GM23338 (cell line): ENCODE data around the gene PRDX4. TPM values are rescaled to one million over a fixed set of nuclear protein-coding genes. Genes with fewer than 3 reads are reported as not detected.
"Not testable (repeated sequence)": the region's sequence is repeated elsewhere in the genome, so short reads cannot be mapped to it uniquely, and the experiment has no call there.

Experiments
- ATAC-seq: fragments of 200-7000 bp; cut with Tn5 transposase; 3 replicates; pipeline ENCODE4 v1.9.1; 2020
- DNase-seq: peaks from one replicate; pipeline ENCODE4 v3.0.0-alpha.2; 2015; ENCODE audit warnings: low spot score
- H2AFZ ChIP-seq: fragments of 200-600 bp; sonication (generic); 2 replicates; pipeline ENCODE4 v1.8.0; 2016; ENCODE audit warnings: antibody characterized with exemption, mild to moderate bottlenecking, moderate library complexity
- H3F3A ChIP-seq: fragments of 200-600 bp; sonication (generic); replicated peaks from 2 replicates; pipeline ENCODE4 v1.8.0; 2017; ENCODE audit warnings: antibody characterized with exemption, mixed run types, low read depth
- H3K27ac ChIP-seq: fragments of 200-600 bp; sonication (generic); 2 replicates; pipeline ENCODE4 v1.6.1; 2016; ENCODE audit warnings: low read depth
- H3K27me3 ChIP-seq: fragments of 200-600 bp; sonication (generic); 2 replicates; pipeline ENCODE4 v1.8.0; 2016; ENCODE audit warnings: mild to moderate bottlenecking, mixed run types, moderate library complexity; ENCODE audit not compliant: insufficient read depth
- H3K36me3 ChIP-seq: fragments of 200-600 bp; sonication (generic); 2 replicates; pipeline ENCODE4 v1.8.0; 2016; ENCODE audit warnings: mild to moderate bottlenecking; ENCODE audit not compliant: insufficient read depth
- H3K4me1 ChIP-seq: fragments of 200-600 bp; sonication (generic); 2 replicates; pipeline ENCODE4 v1.8.0; 2016; ENCODE audit warnings: mild to moderate bottlenecking, moderate library complexity; ENCODE audit not compliant: insufficient read depth
- H3K4me2 ChIP-seq: fragments of 200-600 bp; sonication (generic); 2 replicates; pipeline ENCODE4 v1.7.1; 2017; ENCODE audit warnings: mixed run types
- H3K4me3 ChIP-seq: fragments of 200-600 bp; sonication (generic); 2 replicates; pipeline ENCODE4 v1.6.1; 2016; ENCODE audit warnings: mixed run types
- H3K79me2 ChIP-seq: fragments of 200-600 bp; sonication (generic); replicated peaks from 2 replicates; pipeline ENCODE4 v1.8.0; 2017; ENCODE audit warnings: mild to moderate bottlenecking; ENCODE audit not compliant: insufficient read depth
- H3K9me2 ChIP-seq: fragments of 200-600 bp; sonication (generic); 2 replicates; pipeline ENCODE4 v1.8.0; 2017; ENCODE audit not compliant: insufficient read depth
- H4K20me1 ChIP-seq: fragments of 200-600 bp; sonication (generic); replicated peaks from 2 replicates; pipeline ENCODE4 v1.8.0; 2017; ENCODE audit warnings: mild to moderate bottlenecking; ENCODE audit not compliant: insufficient read depth
- H3K27ac Mint-ChIP-seq: 2 replicates; pipeline ENCODE4 v1.8.0; 2020; ENCODE audit warnings: inconsistent platforms, mild to moderate bottlenecking, moderate library complexity, mixed read lengths
- H3K27me3 Mint-ChIP-seq: 3 replicates; pipeline ENCODE4 v1.8.0; 2022; ENCODE audit warnings: low read depth, mild to moderate bottlenecking, moderate library complexity, mixed read lengths, inconsistent platforms; ENCODE audit not compliant: insufficient read depth, poor library complexity
- H3K36me3 Mint-ChIP-seq: 3 replicates; pipeline ENCODE4 v1.8.0; 2021; ENCODE audit warnings: low read depth, mild to moderate bottlenecking, inconsistent platforms, moderate library complexity, mixed read lengths
- H3K4me1 Mint-ChIP-seq: 3 replicates; pipeline ENCODE4 v1.8.0; 2020; ENCODE audit warnings: mild to moderate bottlenecking, inconsistent platforms, mixed read lengths
- H3K4me3 Mint-ChIP-seq: 3 replicates; pipeline ENCODE4 v1.8.0; 2021; ENCODE audit warnings: moderate library complexity, mild to moderate bottlenecking, inconsistent platforms, mixed read lengths
- H3K9me3 Mint-ChIP-seq: 3 replicates; pipeline ENCODE4 v1.8.0; 2020; ENCODE audit warnings: moderate library complexity, mild to moderate bottlenecking, inconsistent platforms, mixed read lengths
- CREB1 ChIP-seq: fragments of 250-450 bp; sonication (Bioruptor Pico); IDR thresholded peaks from 2 replicates; pipeline ENCODE4 v1.5.0; 2020; ENCODE audit warnings: low read depth, mild to moderate bottlenecking, moderate library complexity
- CTCF ChIP-seq, 2 experiments: fragments of 200-600 bp in 1 of 2; sonication (generic) in 1 of 2; conservative IDR thresholded peaks; 2 replicates each; pipeline versions ENCODE4 v1.5.1 to v1.6.1; 2016 to 2017; ENCODE audit warnings: antibody characterized with exemption in 2 of 2, low read depth in 2 of 2, mild to moderate bottlenecking in 2 of 2, moderate library complexity in 1 of 2
- EZH2 ChIP-seq: fragments of 200-600 bp; sonication (generic); IDR thresholded peaks from one replicate; pipeline ENCODE4 v1.8.0; 2017; ENCODE audit warnings: antibody characterized with exemption, mild to moderate bottlenecking, low read depth; ENCODE audit not compliant: unreplicated experiment
- JUNB ChIP-seq: IDR thresholded peaks from one replicate; pipeline ENCODE4 v1.6.1; 2016; ENCODE audit warnings: antibody characterized with exemption; ENCODE audit not compliant: unreplicated experiment
- POLR2AphosphoS5 ChIP-seq: IDR thresholded peaks from 2 replicates; pipeline ENCODE4 v1.6.1; 2016; ENCODE audit warnings: antibody characterized with exemption, low read depth
- REST ChIP-seq: IDR thresholded peaks from one replicate; pipeline ENCODE4 v1.6.1; 2018; ENCODE audit warnings: antibody characterized with exemption; ENCODE audit not compliant: unreplicated experiment
- ZNF114 ChIP-seq: fragments of 250-450 bp; sonication (Bioruptor Pico); IDR thresholded peaks from 2 replicates; pipeline ENCODE4 v1.5.0; 2020; ENCODE audit warnings: mild to moderate bottlenecking, moderate library complexity
- polyA plus RNA-seq: library from polyadenylated mRNA; unstranded; fragments of >200 nt; fragmentation: Nextera tagmentation; extraction: Ambion mirVana; gene quantifications from 2 replicates; pipeline ENCODE4 v1.2.1, GENCODE V29; 2016
- total RNA-seq: library from RNA; depleted of rRNA; stranded (reverse); fragments of >200 nt; shearing (Covaris generic); gene quantifications from 2 replicates; pipeline ENCODE4 v1.2.3, GENCODE V29; 2014
- TF ChIP-seq, protein P1 (sequence below): IDR thresholded peaks from 2 replicates; pipeline ENCODE4 v1.6.1; 2016; ENCODE audit warnings: antibody characterized with exemption
- TF ChIP-seq, protein P2 (sequence below): fragments of 250-450 bp; sonication (Bioruptor Pico); IDR thresholded peaks from 2 replicates; pipeline ENCODE4 v1.5.0; 2020; ENCODE audit warnings: mild to moderate bottlenecking, moderate library complexity

Gene PRDX4
- total and polyA plus RNA-seq, 2 experiments from 2014 or later: 101 to 139 TPM

DNA sequence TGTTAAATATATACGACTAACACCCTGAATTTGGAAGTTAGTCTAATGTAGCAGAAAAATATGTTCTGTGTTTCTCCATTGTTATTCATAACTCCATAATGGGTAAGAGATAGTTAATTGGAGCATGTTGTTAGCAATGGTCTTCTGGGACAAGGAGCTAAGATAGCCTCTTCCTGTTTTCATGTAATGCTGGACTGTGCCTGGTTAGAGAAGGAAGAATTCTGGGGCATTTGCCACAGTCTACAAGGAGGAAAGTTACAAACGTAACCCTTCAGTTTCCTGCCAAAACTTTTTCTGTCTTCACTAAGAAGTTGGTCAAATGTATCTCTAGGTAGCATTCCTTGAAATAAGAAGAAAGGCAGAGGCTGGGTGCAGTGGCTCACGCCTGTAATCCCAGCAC, 5.8 kb downstream of the PRDX4 start:
- H3K4me2 ChIP-seq: no peak overlapping the region
- H3K4me3 ChIP-seq: no peak overlapping the region
- TF ChIP-seq REST (no peak), ZNF114 (CRISPR knock-in tag) (no peak), CREB1 (no peak), EZH2 (no peak), JUNB (no peak), CTCF (conservative IDR thresholded peaks at IDR 0.05; ENCODE audit: low read depth in 2 of 2) (no peak), POLR2AphosphoS5 (no peak)
- TF ChIP-seq, protein P1, sequence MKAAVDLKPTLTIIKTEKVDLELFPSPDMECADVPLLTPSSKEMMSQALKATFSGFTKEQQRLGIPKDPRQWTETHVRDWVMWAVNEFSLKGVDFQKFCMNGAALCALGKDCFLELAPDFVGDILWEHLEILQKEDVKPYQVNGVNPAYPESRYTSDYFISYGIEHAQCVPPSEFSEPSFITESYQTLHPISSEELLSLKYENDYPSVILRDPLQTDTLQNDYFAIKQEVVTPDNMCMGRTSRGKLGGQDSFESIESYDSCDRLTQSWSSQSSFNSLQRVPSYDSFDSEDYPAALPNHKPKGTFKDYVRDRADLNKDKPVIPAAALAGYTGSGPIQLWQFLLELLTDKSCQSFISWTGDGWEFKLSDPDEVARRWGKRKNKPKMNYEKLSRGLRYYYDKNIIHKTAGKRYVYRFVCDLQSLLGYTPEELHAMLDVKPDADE: no peak
- TF ChIP-seq, protein P2, sequence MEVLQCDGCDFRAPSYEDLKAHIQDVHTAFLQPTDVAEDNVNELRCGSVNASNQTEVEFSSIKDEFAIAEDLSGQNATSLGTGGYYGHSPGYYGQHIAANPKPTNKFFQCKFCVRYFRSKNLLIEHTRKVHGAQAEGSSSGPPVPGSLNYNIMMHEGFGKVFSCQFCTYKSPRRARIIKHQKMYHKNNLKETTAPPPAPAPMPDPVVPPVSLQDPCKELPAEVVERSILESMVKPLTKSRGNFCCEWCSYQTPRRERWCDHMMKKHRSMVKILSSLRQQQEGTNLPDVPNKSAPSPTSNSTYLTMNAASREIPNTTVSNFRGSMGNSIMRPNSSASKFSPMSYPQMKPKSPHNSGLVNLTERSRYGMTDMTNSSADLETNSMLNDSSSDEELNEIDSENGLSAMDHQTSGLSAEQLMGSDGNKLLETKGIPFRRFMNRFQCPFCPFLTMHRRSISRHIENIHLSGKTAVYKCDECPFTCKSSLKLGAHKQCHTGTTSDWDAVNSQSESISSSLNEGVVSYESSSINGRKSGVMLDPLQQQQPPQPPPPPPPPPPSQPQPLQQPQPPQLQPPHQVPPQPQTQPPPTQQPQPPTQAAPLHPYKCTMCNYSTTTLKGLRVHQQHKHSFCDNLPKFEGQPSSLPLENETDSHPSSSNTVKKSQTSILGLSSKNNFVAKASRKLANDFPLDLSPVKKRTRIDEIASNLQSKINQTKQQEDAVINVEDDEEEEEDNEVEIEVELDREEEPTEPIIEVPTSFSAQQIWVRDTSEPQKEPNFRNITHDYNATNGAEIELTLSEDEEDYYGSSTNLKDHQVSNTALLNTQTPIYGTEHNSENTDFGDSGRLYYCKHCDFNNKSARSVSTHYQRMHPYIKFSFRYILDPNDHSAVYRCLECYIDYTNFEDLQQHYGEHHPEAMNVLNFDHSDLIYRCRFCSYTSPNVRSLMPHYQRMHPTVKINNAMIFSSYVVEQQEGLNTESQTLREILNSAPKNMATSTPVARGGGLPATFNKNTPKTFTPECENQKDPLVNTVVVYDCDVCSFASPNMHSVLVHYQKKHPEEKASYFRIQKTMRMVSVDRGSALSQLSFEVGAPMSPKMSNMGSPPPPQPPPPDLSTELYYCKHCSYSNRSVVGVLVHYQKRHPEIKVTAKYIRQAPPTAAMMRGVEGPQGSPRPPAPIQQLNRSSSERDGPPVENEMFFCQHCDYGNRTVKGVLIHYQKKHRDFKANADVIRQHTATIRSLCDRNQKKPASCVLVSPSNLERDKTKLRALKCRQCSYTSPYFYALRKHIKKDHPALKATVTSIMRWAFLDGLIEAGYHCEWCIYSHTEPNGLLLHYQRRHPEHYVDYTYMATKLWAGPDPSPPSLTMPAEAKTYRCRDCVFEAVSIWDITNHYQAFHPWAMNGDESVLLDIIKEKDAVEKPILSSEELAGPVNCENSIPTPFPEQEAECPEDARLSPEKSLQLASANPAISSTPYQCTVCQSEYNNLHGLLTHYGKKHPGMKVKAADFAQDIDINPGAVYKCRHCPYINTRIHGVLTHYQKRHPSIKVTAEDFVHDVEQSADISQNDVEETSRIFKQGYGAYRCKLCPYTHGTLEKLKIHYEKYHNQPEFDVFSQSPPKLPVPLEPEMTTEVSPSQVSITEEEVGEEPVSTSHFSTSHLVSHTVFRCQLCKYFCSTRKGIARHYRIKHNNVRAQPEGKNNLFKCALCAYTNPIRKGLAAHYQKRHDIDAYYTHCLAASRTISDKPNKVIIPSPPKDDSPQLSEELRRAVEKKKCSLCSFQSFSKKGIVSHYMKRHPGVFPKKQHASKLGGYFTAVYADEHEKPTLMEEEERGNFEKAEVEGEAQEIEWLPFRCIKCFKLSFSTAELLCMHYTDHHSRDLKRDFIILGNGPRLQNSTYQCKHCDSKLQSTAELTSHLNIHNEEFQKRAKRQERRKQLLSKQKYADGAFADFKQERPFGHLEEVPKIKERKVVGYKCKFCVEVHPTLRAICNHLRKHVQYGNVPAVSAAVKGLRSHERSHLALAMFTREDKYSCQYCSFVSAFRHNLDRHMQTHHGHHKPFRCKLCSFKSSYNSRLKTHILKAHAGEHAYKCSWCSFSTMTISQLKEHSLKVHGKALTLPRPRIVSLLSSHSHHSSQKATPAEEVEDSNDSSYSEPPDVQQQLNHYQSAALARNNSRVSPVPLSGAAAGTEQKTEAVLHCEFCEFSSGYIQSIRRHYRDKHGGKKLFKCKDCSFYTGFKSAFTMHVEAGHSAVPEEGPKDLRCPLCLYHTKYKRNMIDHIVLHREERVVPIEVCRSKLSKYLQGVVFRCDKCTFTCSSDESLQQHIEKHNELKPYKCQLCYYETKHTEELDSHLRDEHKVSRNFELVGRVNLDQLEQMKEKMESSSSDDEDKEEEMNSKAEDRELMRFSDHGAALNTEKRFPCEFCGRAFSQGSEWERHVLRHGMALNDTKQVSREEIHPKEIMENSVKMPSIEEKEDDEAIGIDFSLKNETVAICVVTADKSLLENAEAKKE (CRISPR knock-in tag): no peak
- H3K79me2 ChIP-seq: peaks cover 18% of the 10 kb centered on the region
- H4K20me1 ChIP-seq: no peaks in the 10 kb centered on the region
- no peak overlapping the region for H3K27ac ChIP-seq
- ATAC-seq (no peak), DNase-seq (no peak)
- H3K27me3 Mint-ChIP-seq: no peaks in the 10 kb centered on the region
- no peaks in the 10 kb centered on the region; the same call in none of the 2 replicates for H3K4me1 ChIP-seq
- H3K9me2 ChIP-seq: no peaks in the 10 kb centered on the region
- H3K36me3 Mint-ChIP-seq: peaks cover 20% of the 10 kb centered on the region; the same call in 2 of the 3 replicates
- no peaks in the 10 kb centered on the region for H3K27me3 ChIP-seq
- no peak overlapping the region for H3K27ac Mint-ChIP-seq
- no peak overlapping the region for H3K4me3 Mint-ChIP-seq
- no peaks in the 10 kb centered on the region for H3F3A ChIP-seq
- no peaks in the 10 kb centered on the region for H3K9me3 Mint-ChIP-seq
- H3K36me3 ChIP-seq: no peaks in the 10 kb centered on the region
- no peak overlapping the region for H2AFZ ChIP-seq
- H3K4me1 Mint-ChIP-seq: no peaks in the 10 kb centered on the region; the same call in 2 of the 3 replicates

- peaks cover 20% of the 10 kb centered on the region; the same call in 2 of the 3 replicates for H3K36me3 Mint-ChIP-seq
- not testable (repeated sequence) for H3K36me3 ChIP-seq, H3K4me3 ChIP-seq, H3K4me1 ChIP-seq, H3K4me3 Mint-ChIP-seq, H2AFZ ChIP-seq, H3K9me2 ChIP-seq, H3F3A ChIP-seq, H3K27ac ChIP-seq, H3K9me3 Mint-ChIP-seq, H3K4me1 Mint-ChIP-seq, H3K79me2 ChIP-seq, H4K20me1 ChIP-seq, DNase-seq, H3K4me2 ChIP-seq, H3K27ac Mint-ChIP-seq, ATAC-seq, H3K27me3 ChIP-seq, H3K27me3 Mint-ChIP-seq
Observed at GRCh38 chrX:23676486-23676885, 9.2 kb downstream of the PRDX4 start.
